ENCODE results near the gene WBP2NL. TPM values are rescaled to one million over a fixed set of nuclear protein-coding genes. Genes with fewer than 3 reads are reported as not detected.

The WBP2NL gene
- total and polyA plus RNA-seq, 2 of the 8 experiments (the other 6 are each of a cell fraction or from before 2014, with no cell fraction given): not detected

GRCh38 chr22:41992496-41992895 is 6.1 kb upstream of the WBP2NL start:
- Histone ChIP-seq H3K4me3 (ENCODE audit: extremely low read depth in 1 of 4, insufficient read depth in 2 of 4, low read depth in 3 of 4, low read length in 4 of 4) (no peak overlapping the region), H3K4me2 (ENCODE audit: insufficient read depth in 1 of 2, low read depth in 2 of 2, low read length in 2 of 2) (no peak overlapping the region), H3K23me2 (ENCODE audit: low read depth, low read length) (no peaks in the 10 kb centered on the region), H3K27me3 (replicated peaks in 1 of 4; ENCODE audit: control insufficient read depth in 3 of 4, extremely low read depth in 1 of 4, insufficient read depth in 3 of 4, low read length in 3 of 4) (no peaks in the 10 kb centered on the region), H3K9me3 (ENCODE audit: insufficient read depth in 2 of 2, low read depth in 1 of 2, low read length in 1 of 2) (no peaks in the 10 kb centered on the region), H4K8ac (ENCODE audit: extremely low read depth, insufficient read depth, low read length) (no peak overlapping the region), H3K36me3 (ENCODE audit: control insufficient read depth in 2 of 4, insufficient read depth in 4 of 4, low read length in 3 of 4) (peaks cover 14 to 57% (median 36%) of the 10 kb centered on the region in 4 experiments; a peak in 7 of 8 replicates), H2BK120ac (replicated peaks; ENCODE audit: low read depth, low read length) (no peak overlapping the region), H2BK5ac (ENCODE audit: low read depth, low read length) (no peak overlapping the region), H3K27ac (ENCODE audit: low read depth, low read length) (no peak overlapping the region), H4K5ac (ENCODE audit: insufficient read length, low read depth, low read length) (no peak overlapping the region), H3K79me1 (ENCODE audit: low read depth, low read length) (no peaks in the 10 kb centered on the region), H2BK15ac (ENCODE audit: low read length) (no peak overlapping the region), H3K4ac (replicated peaks; ENCODE audit: insufficient read length, low read depth, low read length) (no peak overlapping the region), H2BK12ac (ENCODE audit: low read depth, low read length) (no peak overlapping the region), H2AFZ (ENCODE audit: low read length) (no peak overlapping the region), H3K4me1 (replicated peaks in 1 of 4; ENCODE audit: control insufficient read depth in 3 of 4, insufficient read depth in 4 of 4, low read length in 3 of 4) (no peaks in the 10 kb centered on the region), H4K20me1 (replicated peaks in 1 of 2; ENCODE audit: control insufficient read depth in 1 of 2, insufficient read depth in 2 of 2, low read length in 2 of 2) (peaks cover 0 to 2% of the 10 kb centered on the region in 2 experiments), H2BK20ac (ENCODE audit: low read length) (no peak overlapping the region), H3K9ac (replicated peaks in 1 of 4; ENCODE audit: extremely low read depth in 1 of 4, low read depth in 3 of 4, low read length in 3 of 4) (no peak overlapping the region), H3K23ac (ENCODE audit: insufficient read length) (no peak overlapping the region), H3K79me2 (ENCODE audit: control insufficient read depth in 1 of 2, insufficient read depth in 2 of 2, low read length in 2 of 2) (no peaks in the 10 kb centered on the region), H4K91ac (replicated peaks; ENCODE audit: insufficient read length, low read length) (no peak overlapping the region), H2AK5ac (ENCODE audit: low read depth, low read length) (no peak overlapping the region), H3K56ac (replicated peaks; ENCODE audit: insufficient read length, low read depth, low read length) (no peak overlapping the region), H3K18ac (ENCODE audit: extremely low read depth, low read length) (no peak overlapping the region), H3K14ac (ENCODE audit: insufficient read length) (no peak overlapping the region)
- no peak for FAIRE-seq
- DNase-seq (ENCODE audit: low read depth in 1 of 2, low spot score in 2 of 2): no peak
- POLR2A ChIA-PET (ENCODE audit: partially characterized antibody): interaction anchor here (0.6 kb wide), 1 partner anchor 380 kb away, joined by 3 read pairs; no protein-coding TSS in a partner anchor
- CTCF ChIA-PET (ENCODE audit: partially characterized antibody): interaction anchor here (0.6 to 1.9 kb wide), 3 partner anchors 9 to 1106 kb away, joined by 4 to 5 read pairs (median 5); no protein-coding TSS in a partner anchor
- 95% methylated on average over 5 of the region's 5 CpGs; no CpG with 5 or more reads in 1 of the 2 experiments for WGBS, 2 experiments (ENCODE audit: extremely low coverage in 1 of 2, insufficient coverage in 1 of 2, insufficient read length in 1 of 2, insufficient replicate concordance in 2 of 2, low coverage in 1 of 2, low lambda C conversion rate in 2 of 2, missing lambda C conversion rate in 1 of 2)
- TF ChIP-seq TAF1 (IDR thresholded peaks at IDR 0.05; ENCODE audit: low read depth, low read length): no peak

All from H1 (cell line).